CD4-positive, alpha-beta memory T cell (primary cell): ENCODE data around the gene GPR135. TPM values are rescaled to one million over a fixed set of nuclear protein-coding genes. Genes with fewer than 3 reads are reported as not detected.

ENCODE experiments used
- CTCF ChIA-PET: fragments of 350-600 bp; sonication (Branson Sonifier 250); formaldehyde crosslinking; loops from one replicate; lab custom pipeline; 2021; ENCODE audit warnings: inconsistent platforms; ENCODE audit not compliant: partially characterized antibody; lab: Charles Lee
- POLR2A ChIA-PET: fragments of 350-600 bp; sonication (Branson Sonifier 250); formaldehyde crosslinking; loops from one replicate; lab custom pipeline; 2021; ENCODE audit not compliant: partially characterized antibody; lab: Charles Lee
- DNase-seq, 5 donors: peaks; one replicate each; pipeline versions ENCODE4 v3.0.0 to v3.0.0-alpha.2; 2020 to 2022; ENCODE audit warnings: mixed read lengths in 1 of 5
- H3K27ac ChIP-seq: one replicate; pipeline ENCODE4 v1.7.0; 2013; ENCODE audit warnings: low read depth, low read length
- H3K27me3 ChIP-seq: 2 replicates; pipeline ENCODE4 v1.7.0; 2013; ENCODE audit warnings: mild to moderate bottlenecking, low read length, moderate library complexity; ENCODE audit not compliant: insufficient read depth
- H3K36me3 ChIP-seq: 2 replicates; pipeline ENCODE4 v1.7.0; 2013; ENCODE audit warnings: mild to moderate bottlenecking, low read length, moderate library complexity; ENCODE audit not compliant: insufficient read depth
- H3K4me1 ChIP-seq: 2 replicates; pipeline ENCODE4 v1.7.0; 2013; ENCODE audit warnings: mild to moderate bottlenecking, low read length, moderate library complexity; ENCODE audit not compliant: insufficient read depth
- H3K4me3 ChIP-seq, 2 donors: one replicate each; pipeline ENCODE4 v1.7.0; 2013; ENCODE audit warnings: low read length in 2 of 2, mild to moderate bottlenecking in 1 of 2
- H3K9me3 ChIP-seq, 2 donors: one replicate each; pipeline ENCODE4 v1.7.0; 2013; ENCODE audit warnings: low read length in 2 of 2, control low read depth in 1 of 2; ENCODE audit not compliant: control insufficient read depth in 1 of 2
- H3K27ac Mint-ChIP-seq, 7 donors: one replicate each; pipeline ENCODE4 v1.8.0; 2020 to 2021; ENCODE audit warnings: mixed read lengths in 7 of 7, mild to moderate bottlenecking in 6 of 7, inconsistent platforms in 3 of 7, moderate library complexity in 3 of 7
- H3K27me3 Mint-ChIP-seq, 2 donors: one replicate each; pipeline ENCODE4 v1.8.0; 2020 to 2021; ENCODE audit warnings: mixed read lengths in 2 of 2
- H3K36me3 Mint-ChIP-seq, 2 donors: one replicate each; pipeline ENCODE4 v1.8.0; 2020 to 2021; ENCODE audit warnings: mixed read lengths in 2 of 2, inconsistent platforms in 1 of 2, mild to moderate bottlenecking in 1 of 2
- H3K4me1 Mint-ChIP-seq, 4 donors: one replicate each; pipeline ENCODE4 v1.8.0; 2020 to 2021; ENCODE audit warnings: mixed read lengths in 4 of 4, mild to moderate bottlenecking in 1 of 4
- H3K4me3 Mint-ChIP-seq, 8 donors: one replicate each; pipeline ENCODE4 v1.8.0; 2020 to 2021; ENCODE audit warnings: mixed read lengths in 8 of 8, mild to moderate bottlenecking in 7 of 8, moderate library complexity in 6 of 8, inconsistent platforms in 3 of 8
- H3K9me3 Mint-ChIP-seq, 8 donors: one replicate each; pipeline ENCODE4 v1.8.0; 2020 to 2021; ENCODE audit warnings: mixed read lengths in 8 of 8, mild to moderate bottlenecking in 5 of 8, inconsistent platforms in 3 of 8, moderate library complexity in 1 of 8
- intact Hi-C: fragments of 100-400 bp; cut with micrococcal nuclease; formaldehyde crosslinking; loops from one replicate; pipeline ENCODE4 v1.15.1; 2023
- polyA plus RNA-seq, 2 donors: library from polyadenylated mRNA; unstranded; fragments of 300-500 nt; fragmentation: Illumina TruSeq; gene quantifications; one replicate each; pipeline ENCODE4 v1.2.3, GENCODE V29; 2021
- total RNA-seq, 2 experiments: library from RNA; stranded (reverse); gene quantifications; one replicate each; pipeline ENCODE4 v1.2.3, GENCODE V29; 2021

The GPR135 gene
- total and polyA plus RNA-seq, 4 experiments from 2014 or later: 0.24 to 2.3 (median 1.3) TPM

GRCh38 chr14:59483819-59484638 lies 18.8 kb upstream of the GPR135 start, which contains the start of the genes JKAMP and L3HYPDH:
TSS of gene JKAMP (plus strand) at chr14:59484517. CDS start at chr14:59484590, 73 bp downstream.
TSS of gene L3HYPDH (minus strand) at chr14:59484408. CDS start at chr14:59484316, 92 bp downstream.
- H3K27me3 Mint-ChIP-seq: no peaks in the 10 kb centered on the region
- H3K9me3 ChIP-seq: no peaks in the 10 kb centered on the region
- DNase-seq: peak; percentile 95 to 97 (median 95)
- H3K4me1 ChIP-seq: peaks cover 63% of the 10 kb centered on the region
- H3K4me1 Mint-ChIP-seq: peaks cover 51 to 72% (median 58%) of the 10 kb centered on the region in 4 donors
- intact Hi-C loops: loop anchor here (1.0 to 2.0 kb wide), 9 partner anchors 19 to 1057 kb away; partner anchors contain the start of genes CCDC175, DAAM1, GPR135 and KIAA0586
- H3K27ac Mint-ChIP-seq: peak within 1 kb of the TSS; percentile 90 to 99 (median 96)
- no peaks in the 10 kb centered on the region for H3K27me3 ChIP-seq
- H3K36me3 ChIP-seq: no peaks in the 10 kb centered on the region
- H3K4me3 ChIP-seq: peak within 1 kb of the TSS; percentile 85 to 87
- peak within 1 kb of the TSS; percentile 82 for H3K27ac ChIP-seq
- H3K9me3 Mint-ChIP-seq: no peaks in the 10 kb centered on the region
- H3K4me3 Mint-ChIP-seq: peak within 1 kb of the TSS; percentile 92 to 98 (median 96)
- H3K36me3 Mint-ChIP-seq: peaks cover 13 to 22% of the 10 kb centered on the region in 2 donors
- CTCF ChIA-PET: interaction anchor here (1.0 to 2.2 kb wide), 14 partner anchors 9 to 700 kb away, joined by 3 to 14 read pairs (median 4); partner anchors contain the start of gene CCDC175
- POLR2A ChIA-PET: interaction anchor here (0.6 to 3.0 kb wide), 19 partner anchors 8 to 1497 kb away, joined by 3 to 39 read pairs (median 4); partner anchors contain the start of genes ARID4A, CCDC175, DAAM1 and DHRS7

- Mint-ChIP-seq H3K4me3 (peak overlapping the region; percentile 92 to 98 (median 96)), H3K9me3 (no peaks in the 10 kb centered on the region), H3K27me3 (no peaks in the 10 kb centered on the region), H3K36me3 (peaks cover 10 to 15% of the 10 kb centered on the region in 2 donors), H3K27ac (peak overlapping the region; percentile 62 to 93 (median 90)), H3K4me1 (peaks cover 47 to 66% (median 54%) of the 10 kb centered on the region in 4 donors)
- DNase-seq: no peak
- intact Hi-C loops: no loop called here
- Histone ChIP-seq H3K27ac (peak overlapping the region; percentile 82), H3K27me3 (no peaks in the 10 kb centered on the region), H3K9me3 (no peaks in the 10 kb centered on the region), H3K36me3 (no peaks in the 10 kb centered on the region), H3K4me1 (peaks cover 58% of the 10 kb centered on the region), H3K4me3 (peak overlapping the region; percentile 85 to 87)
- CTCF ChIA-PET: interaction anchor here (1.1 to 2.2 kb wide), 11 partner anchors 10 to 700 kb away, joined by 3 to 14 read pairs (median 5); partner anchors contain the start of gene CCDC175
- POLR2A ChIA-PET: interaction anchor here (1.1 to 3.0 kb wide), 9 partner anchors 9 to 1056 kb away, joined by 3 to 39 read pairs (median 7); partner anchors contain the start of genes DAAM1, GPR135, KIAA0586 and PPM1A
Measured at GRCh38 chr14:59483363-59483762, 18.2 kb upstream of the GPR135 start.

DNA sequence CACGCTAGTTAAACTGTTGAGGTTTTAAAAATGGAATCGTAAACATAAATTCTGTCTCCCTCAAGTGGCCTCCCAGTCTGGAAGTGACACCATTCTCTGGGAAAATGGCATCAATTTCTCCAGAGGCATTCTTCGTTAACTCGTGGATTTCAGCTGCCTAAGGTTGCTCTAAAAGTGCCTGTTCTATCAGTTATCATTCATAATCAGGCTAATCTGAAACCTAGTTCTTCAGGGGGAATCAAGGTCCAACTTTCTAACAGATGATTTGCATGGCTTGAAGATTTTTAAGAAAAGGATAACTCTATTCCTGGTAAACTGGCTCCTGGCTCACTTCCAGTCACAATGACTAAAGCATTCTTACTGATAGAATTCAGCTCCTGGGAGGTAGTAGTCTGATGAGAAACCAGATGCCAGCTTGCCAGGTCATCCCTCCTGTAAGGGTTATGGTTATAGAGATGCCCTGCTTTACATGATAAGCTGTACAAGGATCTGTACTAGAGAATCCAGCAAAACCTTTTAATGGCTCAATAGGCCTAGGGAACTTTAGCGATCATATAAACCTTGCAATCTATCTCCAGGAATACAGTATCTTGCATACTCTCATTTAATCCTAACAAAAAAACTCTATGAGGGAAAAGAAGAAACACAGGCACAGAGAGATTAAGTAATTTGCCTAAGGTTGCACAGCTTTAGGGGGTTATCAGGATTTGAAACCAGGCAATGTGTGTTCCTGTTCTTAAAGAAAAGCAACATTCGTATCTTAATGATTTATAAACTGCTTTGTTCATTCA lies 17.6 kb upstream of the GPR135 start:
- Mint-ChIP-seq H3K9me3 (no peaks in the 10 kb centered on the region), H3K4me1 (peaks cover 43 to 64% (median 51%) of the 10 kb centered on the region in 4 donors), H3K36me3 (peaks cover 7 to 13% of the 10 kb centered on the region in 2 donors), H3K27ac (peak overlapping the region; percentile 4 to 93 (median 87)), H3K27me3 (no peaks in the 10 kb centered on the region), H3K4me3 (peak overlapping the region; percentile 92 to 98 (median 96))
- Histone ChIP-seq H3K36me3 (no peaks in the 10 kb centered on the region), H3K27me3 (no peaks in the 10 kb centered on the region), H3K4me3 (peak overlapping the region in 1 of 2 donors; percentile 87), H3K9me3 (no peaks in the 10 kb centered on the region), H3K4me1 (peaks cover 58% of the 10 kb centered on the region), H3K27ac (no peak overlapping the region)
- ChIA-PET POLR2A (interaction anchor here (1.2 to 3.0 kb wide), 4 partner anchors 9 to 481 kb away, joined by 3 to 39 read pairs (median 16); partner anchors contain the start of genes DAAM1 and GPR135), CTCF (interaction anchor here (1.1 to 2.2 kb wide), 6 partner anchors 19 to 701 kb away, joined by 3 to 14 read pairs (median 6); no protein-coding TSS in a partner anchor)
- no peak for DNase-seq
- intact Hi-C loops: no loop called here

- Histone ChIP-seq H3K36me3 (no peaks in the 10 kb centered on the region), H3K4me3 (no peak overlapping the region), H3K27ac (no peak overlapping the region), H3K27me3 (no peaks in the 10 kb centered on the region), H3K4me1 (peaks cover 58% of the 10 kb centered on the region), H3K9me3 (no peaks in the 10 kb centered on the region)
- ChIA-PET CTCF (no interaction called here), POLR2A (interaction anchor here (2.5 to 3.0 kb wide), 3 partner anchors 8 to 293 kb away, joined by 9 to 39 read pairs (median 24); partner anchors contain the start of genes DAAM1 and GPR135)
- Mint-ChIP-seq H3K9me3 (no peaks in the 10 kb centered on the region), H3K4me1 (peaks cover 41 to 62% (median 51%) of the 10 kb centered on the region in 4 donors), H3K27ac (peak overlapping the region in 5 of 7 donors; percentile 7 to 90 (median 38)), H3K4me3 (peak overlapping the region in 6 of 8 donors; percentile 92 to 98 (median 96)), H3K36me3 (peaks cover 4 to 11% of the 10 kb centered on the region in 2 donors), H3K27me3 (no peaks in the 10 kb centered on the region)
- intact Hi-C loops: no loop called here
- no peak for DNase-seq
Measured at GRCh38 chr14:59481871-59482540, 16.8 kb upstream of the GPR135 start.

GRCh38 chr14:59481407-59481806 lies 16.2 kb upstream of the GPR135 start:
- Histone ChIP-seq H3K27ac (no peak overlapping the region), H3K4me3 (no peak overlapping the region), H3K27me3 (no peaks in the 10 kb centered on the region), H3K9me3 (no peaks in the 10 kb centered on the region), H3K4me1 (peaks cover 54% of the 10 kb centered on the region), H3K36me3 (no peaks in the 10 kb centered on the region)
- intact Hi-C loops: no loop called here
- Mint-ChIP-seq H3K27ac (peak overlapping the region in 2 of 7 donors; percentile 6 to 59), H3K9me3 (no peaks in the 10 kb centered on the region), H3K4me3 (peak overlapping the region in 6 of 8 donors; percentile 1 to 32 (median 18)), H3K36me3 (peaks cover 4 to 11% of the 10 kb centered on the region in 2 donors), H3K27me3 (no peaks in the 10 kb centered on the region), H3K4me1 (peaks cover 40 to 65% (median 50%) of the 10 kb centered on the region in 4 donors)
- ChIA-PET POLR2A (no interaction called here), CTCF (no interaction called here)
- no peak for DNase-seq

- ChIA-PET POLR2A (no interaction called here), CTCF (no interaction called here)
- Histone ChIP-seq H3K36me3 (peaks cover 8% of the 10 kb centered on the region), H3K4me1 (peaks cover 41% of the 10 kb centered on the region), H3K9me3 (no peaks in the 10 kb centered on the region), H3K27ac (no peak overlapping the region), H3K4me3 (no peak overlapping the region), H3K27me3 (no peaks in the 10 kb centered on the region)
- Mint-ChIP-seq H3K36me3 (peaks cover 4 to 11% of the 10 kb centered on the region in 2 donors), H3K27me3 (no peaks in the 10 kb centered on the region), H3K4me1 (peaks cover 35 to 56% (median 42%) of the 10 kb centered on the region in 4 donors), H3K27ac (peak overlapping the region in 2 of 7 donors; percentile 58 to 61), H3K4me3 (peak overlapping the region in 1 of 8 donors; percentile 3), H3K9me3 (no peaks in the 10 kb centered on the region)
- no peak for DNase-seq
- intact Hi-C loops: no loop called here
Measured at GRCh38 chr14:59480166-59480565, 15.0 kb upstream of the GPR135 start.
